ENCODE data around the gene SYNGR1. TPM values are rescaled to one million over a fixed set of nuclear protein-coding genes. Genes with fewer than 3 reads are reported as not detected.

Gene SYNGR1
- total and polyA plus RNA-seq, 2 donors (not counting 1 experiment from before 2014, with no cell fraction given) = 9.4 to 31.9 TPM

DNA sequence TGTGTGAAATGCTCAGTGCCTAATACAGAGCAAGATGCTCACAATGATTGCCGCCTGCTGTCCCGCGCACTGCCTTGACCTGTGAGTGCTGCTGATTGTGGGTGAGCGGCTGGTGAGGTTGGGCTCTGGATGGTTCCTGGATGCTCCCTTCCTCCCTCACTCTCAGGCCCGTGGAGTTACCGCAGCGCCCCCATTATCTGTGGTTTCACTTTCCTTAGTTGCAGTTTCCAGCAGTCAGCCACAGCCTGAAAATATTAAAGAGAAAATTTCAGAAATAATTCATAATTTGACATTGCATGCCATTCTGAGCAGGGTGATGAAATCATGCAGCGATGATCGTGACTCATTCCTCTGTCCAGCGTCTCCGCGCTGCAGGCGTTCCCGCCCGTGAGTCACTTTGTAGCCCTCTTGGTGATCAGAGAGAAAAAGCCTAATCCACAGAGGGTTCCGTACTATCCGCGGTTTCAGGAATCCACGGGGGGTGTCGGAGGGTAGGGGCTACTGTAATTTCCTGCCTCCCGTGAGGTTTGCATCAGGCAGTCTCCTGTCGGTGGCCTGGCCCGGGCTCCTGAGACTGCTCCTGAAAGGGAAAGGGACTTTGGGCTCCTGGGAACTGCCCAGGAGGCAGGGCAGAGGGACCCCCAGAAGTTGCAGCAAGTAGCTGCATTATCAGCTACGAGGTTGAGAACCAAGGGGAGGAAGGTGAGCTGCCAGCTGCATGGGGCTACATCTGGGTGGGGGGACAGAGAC is 41.0 kb upstream of the SYNGR1 start:
- intact Hi-C loops (cut with micrococcal nuclease) = no loop called here
- no peak overlapping the region for H3K9ac ChIP-seq (ENCODE audit: low read length)

More for the DNA sequence above, 41.0 kb upstream of the SYNGR1 start:
- Histone ChIP-seq H3K36me3 (replicated peaks in 1 of 2; ENCODE audit: control extremely low read depth in 1 of 2, control insufficient read depth in 1 of 2, extremely low read depth in 1 of 2, insufficient read depth in 2 of 2, low read length in 1 of 2) (peaks cover 0 to 24% of the 10 kb centered on the region in 2 experiments), H4K20me1 (ENCODE audit: control insufficient read depth, insufficient read depth, low read length, poor library complexity, severe bottlenecking) (peaks cover 21% of the 10 kb centered on the region), H3K27ac (ENCODE audit: low read length in 2 of 2) (no peak overlapping the region), H3K4me3 (ENCODE audit: control extremely low read depth in 1 of 5, extremely low read depth in 1 of 5, insufficient read depth in 1 of 5, low read depth in 2 of 5, low read length in 4 of 5) (no peak overlapping the region), H3K27me3 (replicated peaks in 1 of 4; ENCODE audit: control extremely low read depth in 1 of 4, control insufficient read depth in 3 of 4, insufficient read depth in 4 of 4, low read length in 3 of 4) (no peaks in the 10 kb centered on the region), H2AFZ (ENCODE audit: insufficient read depth, low read depth, low read length, poor library complexity, severe bottlenecking) (no peak overlapping the region), H3K9me3 (ENCODE audit: control extremely low read depth in 1 of 3, control insufficient read depth in 2 of 3, insufficient read depth in 1 of 3, low read length in 2 of 3) (peaks cover 0 to 4% (median 0%) of the 10 kb centered on the region in 3 donors), H3K4me1 (ENCODE audit: control insufficient read depth in 2 of 2, insufficient read depth in 2 of 2, low read length in 2 of 2) (peaks cover 0 to 18% of the 10 kb centered on the region in 2 donors), H3K79me2 (ENCODE audit: control insufficient read depth, insufficient read depth, low read length) (no peaks in the 10 kb centered on the region), H3K4me2 (replicated peaks; ENCODE audit: low read depth, low read length, poor library complexity, severe bottlenecking) (no peak overlapping the region)
- no peaks in the 10 kb centered on the region for H3K9me3 Mint-ChIP-seq (ENCODE audit: insufficient read depth)
- no peak for ATAC-seq (ENCODE audit: low read depth)
- ChIA-PET POLR2A (interaction anchor here (1.0 kb wide), 1 partner anchor 11 kb away, joined by 3 read pairs; the partner anchor contains the start of gene RPL3), CTCF (interaction anchor here (0.6 to 4.6 kb wide), 4 partner anchors 11 to 309 kb away, joined by 3 to 121 read pairs (median 4); partner anchors contain the start of gene RPL3)
- DNase-seq = no peak
- WGBS (ENCODE audit: insufficient coverage) = 49% methylated on average over 16 of the region's 24 CpGs
- H3K4me3 Mint-ChIP-seq = no peak overlapping the region
- TF ChIP-seq, protein P1, sequence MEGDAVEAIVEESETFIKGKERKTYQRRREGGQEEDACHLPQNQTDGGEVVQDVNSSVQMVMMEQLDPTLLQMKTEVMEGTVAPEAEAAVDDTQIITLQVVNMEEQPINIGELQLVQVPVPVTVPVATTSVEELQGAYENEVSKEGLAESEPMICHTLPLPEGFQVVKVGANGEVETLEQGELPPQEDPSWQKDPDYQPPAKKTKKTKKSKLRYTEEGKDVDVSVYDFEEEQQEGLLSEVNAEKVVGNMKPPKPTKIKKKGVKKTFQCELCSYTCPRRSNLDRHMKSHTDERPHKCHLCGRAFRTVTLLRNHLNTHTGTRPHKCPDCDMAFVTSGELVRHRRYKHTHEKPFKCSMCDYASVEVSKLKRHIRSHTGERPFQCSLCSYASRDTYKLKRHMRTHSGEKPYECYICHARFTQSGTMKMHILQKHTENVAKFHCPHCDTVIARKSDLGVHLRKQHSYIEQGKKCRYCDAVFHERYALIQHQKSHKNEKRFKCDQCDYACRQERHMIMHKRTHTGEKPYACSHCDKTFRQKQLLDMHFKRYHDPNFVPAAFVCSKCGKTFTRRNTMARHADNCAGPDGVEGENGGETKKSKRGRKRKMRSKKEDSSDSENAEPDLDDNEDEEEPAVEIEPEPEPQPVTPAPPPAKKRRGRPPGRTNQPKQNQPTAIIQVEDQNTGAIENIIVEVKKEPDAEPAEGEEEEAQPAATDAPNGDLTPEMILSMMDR (IDR thresholded peaks at IDR 0.05) = no peak
- TF ChIP-seq EZH2 (IDR thresholded peaks at IDR 0.05; ENCODE audit: borderline replicate concordance, insufficient read depth, low read depth, low read length, poor library complexity, severe bottlenecking) = no peak
- H3K27me3 Mint-ChIP-seq = no peaks in the 10 kb centered on the region
- peaks cover 14% of the 10 kb centered on the region for H3K4me1 Mint-ChIP-seq
- no peak overlapping the region for H3K27ac Mint-ChIP-seq

All from B cell (primary cell).